DLD1 (cell line): ENCODE measurements around the gene CD7.

ENCODE experiments used
- in situ Hi-C: cut with HindIII; loops from 2 replicates; pipeline ENCODE4 v1.10.0; 2017; ENCODE audit warnings: low sequenced_read_pairs

Gene CD7

DNA sequence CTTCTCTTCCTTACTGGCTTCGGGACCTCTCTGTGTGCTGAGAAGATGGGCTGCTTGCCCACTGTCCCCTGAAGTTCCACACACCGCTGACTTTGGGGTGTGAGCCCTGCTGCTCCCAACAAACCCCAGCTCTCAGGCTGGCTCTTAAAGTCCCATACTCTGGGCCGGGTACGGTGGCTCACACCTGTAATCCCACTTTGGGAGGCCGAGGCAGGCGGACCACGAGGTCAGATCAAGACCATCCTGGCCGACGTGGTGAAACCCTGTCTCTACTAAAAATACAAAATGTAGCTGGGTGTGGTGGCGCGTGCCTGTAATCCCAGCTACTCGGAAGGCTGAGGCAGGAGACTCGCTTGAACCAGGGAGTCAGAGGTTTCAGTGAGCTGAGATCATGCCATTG, 17.2 kb downstream of the CD7 start:
- in situ Hi-C loops, result no loop called here

DNA sequence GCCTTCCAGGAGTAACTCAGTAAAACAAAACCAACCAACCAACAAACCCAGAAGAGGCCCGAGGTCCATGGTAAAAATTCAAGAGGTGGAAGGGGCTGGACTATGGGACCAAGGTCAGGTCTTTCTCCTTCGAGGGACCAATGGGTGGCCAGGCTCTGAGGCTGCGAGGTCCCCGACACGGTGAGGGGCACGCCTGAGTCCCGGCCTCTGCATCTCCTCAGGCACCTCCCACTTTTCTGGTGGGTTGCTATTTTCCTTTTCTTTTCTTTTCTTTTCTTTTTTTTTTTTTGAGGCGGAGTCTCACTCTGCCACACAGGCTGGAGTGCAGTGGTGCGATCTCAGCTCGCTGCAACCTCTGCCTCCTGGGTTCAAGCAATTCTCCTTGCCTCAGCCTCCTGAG, 18.0 kb downstream of the CD7 start:
- in situ Hi-C loops, result no loop called here

DNA sequence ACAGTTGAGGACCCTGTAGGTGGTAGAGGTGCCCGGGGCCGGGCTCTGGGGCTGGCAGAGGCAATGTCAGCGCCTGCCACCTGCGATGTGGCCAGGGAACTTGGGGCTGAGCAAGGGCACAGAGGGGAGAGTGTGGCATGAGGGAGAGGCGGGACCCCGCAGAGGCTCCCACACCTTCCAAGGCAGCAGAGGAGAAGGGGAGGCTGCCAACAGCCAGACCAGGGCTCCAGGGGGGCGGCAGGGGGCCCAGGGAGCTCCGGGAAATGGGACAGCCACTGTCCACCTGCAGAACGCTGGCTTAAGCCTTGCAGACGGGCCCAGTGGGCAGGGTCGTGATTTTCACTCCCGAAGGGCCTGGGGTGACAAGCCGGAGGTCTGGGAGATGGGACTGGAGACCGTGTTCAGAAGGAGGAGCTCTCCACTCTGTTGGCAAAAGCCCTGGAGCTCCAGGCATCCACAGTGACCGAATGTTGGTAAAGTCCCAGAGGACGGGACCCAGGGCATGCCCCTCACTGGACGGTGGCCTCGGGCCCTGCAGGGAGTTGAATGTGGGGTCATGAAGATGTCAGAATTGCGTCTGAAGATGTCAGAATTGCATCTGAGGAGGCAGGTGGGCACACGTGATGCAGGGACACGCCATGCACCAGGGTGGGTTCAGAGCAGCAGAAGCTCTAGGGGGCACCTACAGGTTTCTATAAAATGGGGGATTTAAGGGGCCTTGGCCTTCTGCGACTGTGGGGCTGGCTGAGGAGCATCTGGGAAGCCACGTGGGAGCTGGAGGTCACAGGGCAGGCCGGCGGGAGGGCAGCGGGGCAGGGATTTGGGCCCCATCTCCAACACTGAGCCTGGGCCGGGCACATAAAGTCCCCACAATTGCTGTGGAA, 18.6 kb downstream of the CD7 start:
- in situ Hi-C loops, result no loop called here

DNA sequence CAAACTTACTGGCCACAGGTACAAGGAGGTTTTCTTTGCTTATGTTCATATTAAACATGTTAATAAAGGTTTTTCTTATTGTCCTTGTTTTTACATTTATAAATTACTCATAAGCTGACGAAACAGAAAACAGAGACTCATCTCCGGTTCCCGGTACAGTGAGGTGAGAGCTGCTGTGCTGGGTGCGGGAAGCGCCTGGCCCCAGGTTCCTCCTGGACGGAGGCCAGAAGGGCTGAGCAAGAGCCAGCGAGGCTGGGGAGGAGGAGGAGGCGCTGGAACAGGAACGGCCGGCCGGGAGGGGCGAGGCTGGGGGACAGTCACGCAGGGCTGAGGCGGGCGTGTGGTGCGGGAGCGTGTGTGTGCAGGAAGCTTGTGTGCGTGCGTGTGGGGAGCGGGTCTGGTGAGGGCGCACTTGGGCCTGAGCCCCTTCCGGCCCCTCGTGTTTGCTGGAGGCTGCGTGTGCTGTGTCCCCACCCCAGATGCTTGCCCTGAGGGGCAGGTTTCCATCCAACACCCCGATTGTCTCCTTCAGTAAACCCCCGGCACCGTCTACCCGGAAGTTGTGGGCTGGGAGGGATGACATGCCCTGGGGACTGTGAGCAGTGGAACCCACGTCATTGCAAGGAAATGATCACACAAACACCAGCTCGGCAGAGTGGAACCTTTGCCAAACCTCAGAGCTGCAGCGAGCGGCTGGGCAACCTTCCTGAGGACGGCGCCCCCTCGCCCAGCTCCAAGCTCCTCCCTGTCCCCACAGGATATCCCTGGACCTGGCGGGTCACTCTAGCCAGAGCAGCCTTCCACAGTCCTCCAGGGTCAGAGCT, 19.5 kb downstream of the CD7 start:
- in situ Hi-C loops, result no loop called here

DNA sequence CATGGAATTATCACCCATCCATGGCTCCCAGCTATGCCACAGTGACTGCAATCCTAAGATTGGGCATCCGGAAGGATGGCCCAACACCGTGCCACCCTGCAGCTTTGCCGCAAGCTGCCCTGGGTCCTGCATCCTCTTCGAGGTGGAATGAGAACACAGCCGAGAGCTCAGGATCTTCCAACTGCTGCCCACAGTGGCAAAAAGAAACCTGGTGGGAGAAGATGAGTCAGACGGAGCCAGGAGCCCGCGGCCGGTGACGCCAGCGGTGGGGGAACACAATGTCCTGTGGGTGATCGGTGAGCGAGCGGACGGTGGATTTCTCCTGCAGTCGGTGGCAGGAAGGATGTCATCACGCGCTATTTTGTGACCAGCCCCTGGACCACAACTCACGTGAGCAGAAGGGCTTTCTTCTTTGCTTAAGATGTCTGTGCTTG, 20.1 kb downstream of the CD7 start:
- in situ Hi-C loops, result no loop called here

DNA sequence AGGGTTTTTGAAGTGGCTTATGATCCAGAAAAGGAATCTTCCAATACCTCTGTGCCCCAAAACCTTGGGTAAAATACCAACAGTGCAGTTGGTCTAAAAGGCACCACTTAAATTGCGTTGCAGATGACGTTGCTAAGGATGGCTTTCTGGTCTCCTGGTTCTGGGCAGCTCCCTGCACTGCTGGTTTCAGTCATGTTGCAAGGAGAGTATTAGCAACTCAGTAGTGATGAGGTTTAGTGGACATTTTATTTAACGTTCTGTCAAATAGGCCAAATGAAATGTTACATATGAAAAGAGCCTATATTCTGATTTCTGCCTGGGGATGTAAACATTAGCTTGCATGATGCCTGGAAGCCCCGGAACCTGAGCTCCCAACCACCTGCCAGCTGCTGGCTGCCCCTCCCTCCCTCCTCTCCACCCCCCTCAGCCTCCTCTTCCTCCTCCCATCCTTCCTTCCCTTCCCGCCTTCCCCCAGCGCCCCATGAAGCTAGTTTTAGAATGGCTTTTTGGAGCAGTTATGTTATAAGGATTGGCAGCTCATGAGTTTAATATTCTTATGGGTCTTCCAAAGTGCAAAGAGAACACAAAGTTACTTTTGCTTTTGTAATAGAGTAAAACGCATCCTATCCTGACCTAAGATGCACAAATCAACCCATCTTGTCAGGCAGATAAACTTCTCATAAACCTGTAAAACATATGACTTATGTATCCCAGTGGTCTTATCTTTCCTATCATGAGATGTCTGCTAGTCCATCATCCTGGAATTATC, 20.7 kb downstream of the CD7 start:
- in situ Hi-C loops, result no loop called here

DNA sequence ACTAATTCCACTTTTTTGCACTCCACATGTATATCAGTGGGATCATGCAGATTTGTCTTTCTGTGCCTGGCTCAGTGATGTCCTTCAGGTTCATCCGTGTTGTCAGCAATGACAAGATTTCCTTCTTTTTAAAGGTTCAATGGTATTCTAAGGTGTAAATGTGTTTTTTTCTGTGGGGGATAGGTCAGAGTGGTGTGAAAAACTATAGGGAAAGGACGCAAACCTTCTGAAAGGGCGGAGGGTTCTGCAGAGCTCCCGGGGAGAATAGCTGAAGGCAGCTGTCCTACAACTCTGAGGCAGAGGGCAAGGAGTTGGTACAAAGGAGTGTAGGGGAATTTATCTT, 22.0 kb downstream of the CD7 start:
- in situ Hi-C loops, result no loop called here

DNA sequence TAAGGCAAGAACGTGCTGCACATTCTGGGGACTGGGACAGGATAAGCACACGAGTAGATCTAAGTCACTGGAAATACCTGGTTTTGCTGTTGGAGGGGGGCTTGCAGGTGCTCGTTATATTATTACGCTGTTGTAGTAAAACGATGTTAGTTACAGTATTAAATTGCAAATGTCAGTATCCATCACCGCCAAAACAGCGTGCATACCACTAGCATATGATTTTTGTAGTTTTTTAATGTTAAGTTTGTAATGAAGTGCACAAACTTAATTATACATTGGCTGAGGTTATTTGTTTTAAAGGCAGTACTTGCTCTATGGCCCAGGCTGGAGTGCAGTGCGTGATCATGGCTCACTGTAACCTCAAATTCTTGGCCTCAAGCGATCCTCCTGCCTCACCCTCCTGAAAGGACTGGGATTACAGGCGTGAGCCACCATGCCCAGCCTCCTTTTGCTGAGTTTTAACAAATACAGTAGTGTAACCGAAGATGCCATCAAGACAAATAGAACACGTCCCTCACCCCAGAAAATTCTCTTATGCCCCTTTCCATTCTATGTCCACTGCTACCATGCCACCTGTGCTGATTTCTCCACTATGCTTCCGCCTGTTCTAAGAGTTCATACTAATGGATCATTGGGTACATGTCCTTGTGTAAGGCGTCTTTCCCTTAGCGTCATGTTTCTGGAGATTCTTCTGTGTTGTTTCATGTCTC, 23.2 kb downstream of the CD7 start:
- in situ Hi-C loops, result no loop called here

DNA sequence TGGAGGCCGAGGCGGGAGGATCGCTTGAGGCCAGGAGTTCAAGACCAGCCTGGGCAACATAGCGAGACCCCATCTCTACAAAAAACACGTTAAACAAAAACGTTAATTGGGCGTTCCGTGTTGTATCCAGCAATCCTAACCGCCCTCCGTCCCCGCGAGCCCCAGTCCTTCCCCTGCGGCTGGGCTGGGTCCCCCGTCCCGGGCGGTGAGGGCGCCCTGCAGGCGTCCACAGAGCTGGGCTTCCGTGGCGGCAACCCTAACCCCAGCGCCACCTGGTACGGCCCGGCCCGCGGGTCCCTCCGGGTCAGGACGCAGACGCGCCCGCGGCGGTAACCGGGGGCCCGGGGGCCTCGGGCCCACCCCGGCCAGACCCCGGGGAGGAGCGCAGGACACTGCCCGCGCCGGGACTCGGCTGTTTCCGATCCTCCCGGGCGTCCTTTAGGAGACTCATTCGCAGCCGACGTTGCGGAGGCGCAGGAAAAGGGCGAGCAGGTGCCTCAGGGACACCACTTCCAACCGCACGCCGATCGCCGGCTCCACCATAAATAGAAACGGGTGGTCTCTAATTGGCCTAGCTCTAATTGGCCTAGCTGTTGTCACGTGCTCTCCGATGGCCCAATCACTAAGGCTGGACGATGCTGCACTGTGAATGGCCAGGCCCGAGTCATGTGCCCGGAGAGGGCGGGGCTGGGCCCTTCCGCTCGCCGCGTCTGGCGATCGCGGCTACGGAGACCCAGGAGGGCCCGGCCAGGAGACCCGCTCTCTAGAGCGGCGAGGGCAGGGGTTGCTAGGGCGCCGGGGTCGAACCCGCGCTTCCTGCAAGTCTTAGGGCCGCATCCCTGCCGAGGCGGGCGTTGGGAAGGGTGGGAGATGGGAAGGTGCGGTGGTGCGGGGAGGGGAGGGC, 24.9 kb downstream of the CD7 start:
- in situ Hi-C loops, result no loop called here

DNA sequence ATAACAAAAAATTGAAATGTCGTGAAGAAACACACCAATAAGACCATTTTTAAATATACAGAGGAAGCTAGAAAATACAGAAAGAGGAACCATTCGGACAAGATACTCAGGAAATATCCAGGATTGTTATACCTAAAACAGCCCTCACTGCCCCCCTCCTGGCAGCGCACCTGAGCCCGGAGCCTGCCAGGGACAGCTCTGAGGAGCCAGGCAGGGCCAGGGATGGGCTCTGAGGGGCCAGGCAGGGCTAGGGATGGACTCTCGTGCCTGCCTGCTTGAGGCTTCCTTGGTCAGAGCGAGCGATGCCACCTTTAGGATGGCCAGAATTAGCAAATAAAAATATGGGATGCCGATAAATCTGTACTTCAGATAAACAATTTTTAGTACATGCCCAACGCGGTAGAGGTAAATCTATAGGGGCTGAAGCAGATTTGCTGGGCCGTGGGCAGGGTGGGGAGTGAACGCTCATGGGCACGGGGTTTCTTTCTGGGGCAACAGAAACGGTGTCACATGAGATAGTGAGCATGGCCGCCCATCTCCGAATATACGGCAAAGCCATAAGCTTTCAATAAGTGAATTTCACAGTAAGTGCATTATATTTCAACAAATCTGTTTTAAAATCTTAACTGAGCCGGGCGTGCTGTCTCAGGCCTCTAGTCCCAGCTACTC, 25.7 kb downstream of the CD7 start:
- in situ Hi-C loops, result no loop called here

DNA sequence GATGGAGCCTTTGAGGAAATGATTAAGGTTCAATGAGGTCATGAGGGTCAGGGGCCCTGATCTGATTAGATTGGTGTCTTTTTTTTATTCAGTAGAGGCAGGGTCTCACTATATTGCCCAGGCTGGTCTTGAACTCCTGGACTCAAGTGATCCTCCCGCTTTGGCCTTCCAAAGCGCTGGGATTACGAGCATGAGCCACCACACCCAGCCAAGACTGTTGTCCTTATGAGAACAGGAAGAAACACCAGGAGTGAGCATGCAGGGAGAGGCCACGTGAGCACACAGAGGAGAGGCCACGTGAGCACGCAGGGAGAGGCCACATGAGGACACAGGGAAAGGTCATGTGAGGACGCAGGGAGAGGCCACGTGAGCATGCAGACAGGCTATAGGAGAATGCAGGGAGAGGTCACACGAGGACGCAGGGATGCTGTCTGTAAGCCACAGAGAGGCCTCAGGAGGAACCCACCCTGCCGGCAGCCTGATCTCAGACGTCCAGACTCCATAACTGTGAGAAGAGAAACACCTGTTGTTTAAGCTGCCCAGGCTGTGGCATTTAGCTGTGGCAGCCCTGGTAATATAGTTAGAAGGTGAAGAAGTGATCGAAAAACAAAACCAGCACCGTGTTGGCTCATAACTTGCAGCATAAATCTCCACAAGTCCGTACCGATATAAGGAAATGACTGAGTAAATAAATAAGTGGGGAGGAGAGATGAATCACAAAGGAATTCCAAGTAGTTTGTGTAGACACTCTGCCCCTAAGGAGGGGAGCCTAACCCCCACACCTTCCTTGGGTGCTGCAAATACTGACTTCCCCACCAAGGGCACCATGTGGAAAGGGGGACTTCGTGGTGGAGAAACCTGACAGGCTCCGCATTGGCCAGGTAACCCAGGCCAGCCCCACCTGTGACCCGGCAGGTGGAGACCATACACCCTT, 29.3 kb downstream of the CD7 start:
- in situ Hi-C loops, result no loop called here

DNA sequence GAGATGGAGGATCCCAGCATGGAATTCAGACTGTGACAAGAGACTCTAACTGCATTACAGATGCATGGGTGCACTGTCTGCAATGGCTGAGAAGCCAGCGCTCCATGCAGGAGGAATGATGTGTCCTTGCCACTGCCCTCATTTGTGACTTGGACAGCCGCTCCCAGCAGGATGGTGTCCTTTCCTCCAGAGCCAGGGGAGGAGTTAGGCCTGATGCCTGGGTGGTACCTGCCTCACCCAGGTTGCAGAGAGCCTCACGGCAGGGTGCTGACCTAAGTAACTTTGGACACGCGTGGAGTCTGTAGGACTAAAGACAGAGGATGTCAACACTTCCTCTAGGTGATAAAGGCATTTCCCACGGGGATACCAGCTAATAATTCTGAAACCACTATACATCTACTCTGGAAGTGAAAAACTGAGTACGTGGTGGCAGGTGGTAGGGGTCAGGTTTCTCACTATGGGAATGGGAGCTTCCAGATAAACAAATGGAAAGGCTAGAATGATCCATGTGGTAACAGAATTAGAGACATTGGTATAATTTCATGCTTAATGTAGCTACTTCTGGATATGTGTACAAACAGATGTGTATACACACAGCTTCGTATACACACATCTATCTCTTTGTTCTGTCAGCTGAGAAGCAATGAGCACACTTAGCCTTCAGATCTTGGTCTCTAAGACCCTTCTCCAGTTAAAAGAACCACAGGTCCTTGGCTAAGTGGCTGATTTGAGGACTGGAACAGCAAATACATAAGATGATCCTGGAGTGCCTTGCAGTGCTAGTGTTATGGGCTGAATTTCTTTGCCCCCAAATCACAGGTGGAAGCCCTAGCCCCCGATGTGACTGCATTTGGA, 30.2 kb downstream of the CD7 start:
- in situ Hi-C loops, result no loop called here

DNA sequence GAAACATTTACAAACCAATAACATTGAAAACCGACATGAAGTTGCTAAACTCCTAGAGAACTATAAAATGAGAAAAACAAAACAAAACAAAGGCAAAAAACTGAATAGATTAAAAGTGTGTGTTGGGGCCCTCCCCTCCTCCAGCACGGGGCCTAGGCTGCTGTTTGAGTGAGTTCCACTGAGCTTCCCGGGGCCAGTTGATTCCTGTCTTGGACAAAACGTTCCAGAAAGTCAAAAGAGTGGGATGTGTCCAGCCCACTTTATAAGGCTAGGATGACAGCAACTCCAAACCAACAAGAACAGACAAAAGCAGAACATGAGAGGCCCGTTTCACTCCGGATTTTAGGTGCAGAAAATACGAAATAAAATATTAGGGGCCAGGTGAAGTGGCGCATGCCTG, 32.3 kb downstream of the CD7 start:
- in situ Hi-C loops, result no loop called here

DNA sequence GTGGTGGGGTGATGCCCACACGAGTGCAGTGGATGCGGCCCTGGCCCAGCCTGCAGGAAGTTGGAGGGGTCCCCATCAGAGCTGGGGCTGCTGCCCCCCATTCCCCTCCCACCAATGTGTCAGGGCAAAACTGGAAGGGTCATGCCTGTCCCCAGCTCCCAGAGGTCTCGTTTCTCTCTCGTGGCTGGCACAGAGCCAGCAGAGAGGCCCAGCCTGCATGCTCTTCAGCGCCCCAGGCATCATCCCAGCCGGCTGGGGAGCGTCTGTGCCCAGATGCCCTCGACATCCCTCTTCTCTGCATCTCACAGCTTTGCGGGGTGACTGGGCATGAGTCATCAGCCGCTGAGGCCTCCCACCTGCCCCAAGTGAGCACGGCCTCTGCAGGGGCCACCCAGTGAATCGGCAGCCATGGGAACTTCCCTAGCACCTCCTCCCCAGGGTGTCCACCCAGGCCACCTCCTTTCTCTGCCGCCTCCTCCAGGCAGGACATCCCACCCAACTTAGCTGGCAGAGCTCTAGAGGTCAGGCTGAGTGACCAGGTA, 34.1 kb downstream of the CD7 start:
- in situ Hi-C loops, result no loop called here

DNA sequence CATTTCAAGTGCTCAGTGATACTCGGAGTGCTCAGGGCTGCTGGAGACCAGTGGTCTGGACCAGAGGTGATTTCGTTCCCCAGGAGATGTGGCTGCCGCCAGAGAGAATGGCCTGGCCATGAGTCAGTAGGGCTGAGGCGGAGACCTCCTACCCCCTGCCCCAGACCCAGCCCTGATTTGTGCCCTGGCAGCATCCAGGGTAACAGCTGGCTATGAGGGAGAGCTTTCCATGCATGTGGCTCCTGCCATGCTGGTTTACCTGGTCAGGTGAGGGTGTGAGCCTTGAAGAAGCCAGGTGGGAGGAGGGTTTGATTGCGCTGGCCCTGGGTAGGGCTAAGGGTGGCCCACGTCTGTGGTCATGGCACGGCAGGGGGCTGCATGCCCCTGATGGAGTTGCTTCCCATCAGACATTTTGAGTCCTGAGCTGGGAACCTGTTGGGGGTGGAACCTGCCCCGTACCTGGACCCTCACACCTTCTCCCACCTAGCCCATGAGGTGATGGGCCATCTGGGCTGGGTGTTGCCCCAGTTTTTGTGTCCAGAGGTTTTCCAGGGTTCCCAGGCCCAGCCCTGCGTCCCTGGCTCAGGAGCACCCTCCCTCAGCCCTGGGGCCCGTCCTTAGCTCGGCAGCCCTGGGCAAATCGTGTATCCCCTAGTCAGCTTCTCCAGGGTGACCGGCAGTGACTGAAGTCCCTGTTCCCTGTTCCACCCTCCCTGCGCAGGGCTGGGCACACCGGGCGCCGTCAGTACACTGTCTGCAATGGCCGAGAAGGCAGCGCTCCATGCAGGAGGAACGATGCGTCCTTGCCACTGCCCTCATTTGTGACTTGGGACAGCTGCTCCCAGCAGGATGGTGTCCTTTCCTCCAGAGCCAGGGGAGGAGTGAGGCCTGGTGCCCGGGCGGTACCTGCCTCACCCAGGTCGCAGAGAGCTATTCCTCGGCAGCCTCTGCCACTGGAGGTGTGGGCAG, 34.9 kb downstream of the CD7 start:
- in situ Hi-C loops, result no loop called here
